GM12874 (cell line): ENCODE measurements around the gene SORCS2.

Source experiments
- TF ChIP-seq, protein P1 (sequence below): IDR thresholded peaks from 2 replicates; pipeline ENCODE4 v1.5.1; 2011; ENCODE audit warnings: low read depth, mild to moderate bottlenecking, control low read depth, low read length, moderate library complexity; ENCODE audit not compliant: insufficient read depth

SORCS2 gene

DNA sequence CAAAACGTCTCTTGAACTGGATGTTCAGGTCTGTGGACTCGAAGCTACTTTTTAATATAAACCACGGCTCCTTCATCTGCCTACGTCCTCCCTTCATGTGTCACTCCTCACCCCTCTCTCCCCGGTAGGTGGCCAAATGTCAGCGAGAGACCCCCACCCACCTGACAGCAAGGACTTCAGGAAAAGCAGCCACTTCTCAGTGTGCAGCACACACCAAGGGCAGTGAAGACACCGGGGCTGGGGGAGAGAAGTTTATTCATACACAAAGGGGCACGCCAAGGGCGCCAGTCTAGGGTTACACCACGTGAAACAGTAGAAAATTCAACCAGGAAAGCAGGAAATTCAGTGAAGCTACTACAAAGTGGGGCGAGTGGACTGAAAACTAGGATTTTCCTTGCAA is 566.1 kb downstream of the SORCS2 start:
- TF ChIP-seq, protein P1, sequence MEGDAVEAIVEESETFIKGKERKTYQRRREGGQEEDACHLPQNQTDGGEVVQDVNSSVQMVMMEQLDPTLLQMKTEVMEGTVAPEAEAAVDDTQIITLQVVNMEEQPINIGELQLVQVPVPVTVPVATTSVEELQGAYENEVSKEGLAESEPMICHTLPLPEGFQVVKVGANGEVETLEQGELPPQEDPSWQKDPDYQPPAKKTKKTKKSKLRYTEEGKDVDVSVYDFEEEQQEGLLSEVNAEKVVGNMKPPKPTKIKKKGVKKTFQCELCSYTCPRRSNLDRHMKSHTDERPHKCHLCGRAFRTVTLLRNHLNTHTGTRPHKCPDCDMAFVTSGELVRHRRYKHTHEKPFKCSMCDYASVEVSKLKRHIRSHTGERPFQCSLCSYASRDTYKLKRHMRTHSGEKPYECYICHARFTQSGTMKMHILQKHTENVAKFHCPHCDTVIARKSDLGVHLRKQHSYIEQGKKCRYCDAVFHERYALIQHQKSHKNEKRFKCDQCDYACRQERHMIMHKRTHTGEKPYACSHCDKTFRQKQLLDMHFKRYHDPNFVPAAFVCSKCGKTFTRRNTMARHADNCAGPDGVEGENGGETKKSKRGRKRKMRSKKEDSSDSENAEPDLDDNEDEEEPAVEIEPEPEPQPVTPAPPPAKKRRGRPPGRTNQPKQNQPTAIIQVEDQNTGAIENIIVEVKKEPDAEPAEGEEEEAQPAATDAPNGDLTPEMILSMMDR = no peak

DNA sequence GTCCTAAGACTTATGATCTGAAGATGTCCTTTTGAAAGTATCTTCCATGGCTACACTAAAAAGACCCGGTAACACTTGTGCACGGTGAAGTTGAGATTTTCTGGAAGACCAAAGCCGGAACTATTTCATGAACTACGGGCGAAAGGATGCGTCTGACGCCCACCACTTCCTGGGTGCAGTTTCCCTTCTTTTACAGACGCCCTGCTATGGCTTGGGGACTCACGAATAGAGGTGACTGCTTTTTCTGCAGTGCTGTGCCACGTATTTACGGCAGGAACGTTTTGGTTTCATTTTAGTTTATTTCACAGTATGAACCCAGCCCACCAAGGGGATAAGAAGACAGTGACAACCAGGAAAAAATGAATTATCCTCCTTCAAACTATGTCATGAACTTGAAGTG is 566.9 kb downstream of the SORCS2 start:
- TF ChIP-seq, protein P1 = no peak

DNA sequence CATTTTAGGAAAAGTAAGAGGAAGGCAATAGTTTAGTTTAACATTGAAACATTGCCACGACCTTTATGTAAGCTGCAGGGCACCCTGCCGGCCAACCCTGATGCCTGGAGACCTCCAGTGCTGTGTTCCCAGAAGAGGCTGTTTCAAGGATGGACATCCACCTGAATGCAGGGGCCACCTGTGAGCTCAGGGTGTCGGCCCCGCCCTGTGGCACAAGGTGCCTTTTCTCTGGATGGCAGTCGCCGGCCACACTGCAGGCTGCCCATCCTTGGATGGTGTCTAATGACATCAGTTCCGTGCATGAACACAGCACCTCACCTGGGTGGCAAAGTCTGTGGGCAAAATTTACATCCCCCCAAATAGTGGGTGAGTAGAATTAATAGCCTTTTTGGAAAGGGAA is 567.3 kb downstream of the SORCS2 start:
- TF ChIP-seq, protein P1 = no peak

DNA sequence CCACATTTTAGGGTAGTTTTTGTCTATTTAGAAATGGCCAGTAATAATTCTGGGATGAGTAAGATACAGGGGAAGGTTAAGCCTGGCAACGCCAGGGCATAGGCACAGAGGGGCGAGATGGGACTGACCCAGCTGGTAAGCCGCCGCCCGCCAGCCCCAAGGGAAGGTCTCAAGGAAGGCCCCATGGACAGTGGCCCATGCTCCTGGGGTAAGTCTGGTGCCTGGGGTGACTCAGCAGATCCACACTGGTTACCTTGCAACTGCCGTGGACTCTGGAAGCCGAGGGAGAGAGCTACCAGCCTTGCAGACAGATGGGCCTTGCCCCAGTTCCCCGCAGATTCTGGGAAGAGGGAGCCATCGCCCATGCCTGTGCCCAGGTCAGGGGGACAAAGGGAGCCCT is 567.9 kb downstream of the SORCS2 start:
- TF ChIP-seq, protein P1 = no peak

DNA sequence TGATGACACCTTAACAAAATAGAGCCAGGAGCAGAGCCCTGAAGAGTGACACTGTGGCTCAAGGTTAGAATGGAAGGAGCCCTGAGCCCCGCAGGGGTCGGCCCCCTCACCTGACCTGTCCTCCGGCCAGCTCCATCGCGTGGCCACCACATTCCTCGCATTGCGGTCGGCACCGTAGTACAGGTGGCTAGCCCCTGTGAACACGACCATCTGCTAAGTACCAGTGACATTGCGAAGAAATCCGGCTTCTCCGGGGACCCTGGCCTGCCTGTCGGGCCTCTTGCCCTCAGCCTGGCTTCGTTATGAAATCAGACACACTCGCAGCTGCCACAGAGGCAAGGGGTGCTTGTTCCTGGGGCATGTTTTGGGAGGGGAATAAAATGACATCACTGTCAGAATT is 568.4 kb downstream of the SORCS2 start:
- TF ChIP-seq, protein P1 = no peak

DNA sequence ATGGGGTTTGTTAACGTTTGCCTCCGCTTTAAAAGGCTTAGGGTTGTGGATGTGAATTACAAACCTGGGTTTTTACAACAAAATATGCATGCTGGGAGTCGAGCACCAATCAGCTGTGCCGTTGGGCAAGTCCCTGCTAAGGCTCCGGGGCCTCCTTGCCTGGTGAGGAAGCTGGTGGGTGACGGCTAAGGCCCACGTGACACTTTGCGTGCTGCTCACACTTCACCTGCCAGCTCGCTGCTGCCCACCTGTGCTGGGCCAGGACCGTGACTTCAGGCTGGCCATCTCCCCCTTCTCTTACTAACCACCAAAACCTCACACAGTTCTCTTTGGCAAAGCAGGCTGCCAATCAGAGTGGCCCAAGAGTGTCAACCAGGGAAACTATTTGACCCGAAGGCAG is 569.0 kb downstream of the SORCS2 start:
- TF ChIP-seq, protein P1 = no peak

DNA sequence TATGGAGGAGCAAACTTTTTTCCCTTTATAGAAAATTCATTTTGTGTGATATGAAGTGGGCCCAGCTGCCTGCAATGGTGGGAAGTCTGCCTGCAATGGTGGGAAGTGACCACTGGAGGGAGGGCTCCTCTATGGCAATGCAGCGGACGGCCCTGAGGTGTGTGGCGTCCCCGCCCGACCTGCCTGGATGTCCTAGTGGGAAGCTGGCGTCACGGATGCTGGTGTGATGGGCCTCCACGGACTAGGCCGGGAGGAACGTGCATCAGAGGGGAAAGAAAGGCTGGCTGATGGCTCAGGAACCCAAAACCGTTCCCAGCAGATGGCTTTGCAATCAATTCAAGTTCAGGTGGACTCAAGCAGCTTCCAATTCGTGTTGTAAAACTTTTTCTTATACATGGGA is 569.4 kb downstream of the SORCS2 start:
- TF ChIP-seq, protein P1 = peak; percentile 77
